ENCODE measurements around the gene KCNB1.

KCNB1 gene

DNA sequence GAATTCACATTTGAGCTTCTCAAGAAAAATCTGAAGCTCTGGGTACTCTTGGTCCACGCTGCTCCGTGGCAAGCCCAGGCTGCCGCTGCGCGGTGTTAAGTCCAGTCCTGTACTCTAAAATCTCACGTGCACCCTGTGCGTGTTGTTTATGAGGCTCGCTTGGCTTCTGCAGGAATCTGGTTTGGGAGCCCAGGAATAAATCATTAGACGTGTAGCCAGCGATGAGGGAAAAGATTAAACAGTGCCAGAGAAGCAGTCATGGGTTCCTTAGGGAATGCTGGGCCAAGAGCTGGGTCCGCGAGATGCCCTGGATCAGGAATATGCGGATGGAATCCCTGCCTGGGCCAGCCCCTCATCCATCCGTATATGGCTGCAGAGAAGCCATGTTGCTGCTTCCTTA, 87.3 kb downstream of the KCNB1 start:
- H3K27me3 ChIP-seq = no peaks in the 10 kb centered on the region
- TF ChIP-seq, protein P1, sequence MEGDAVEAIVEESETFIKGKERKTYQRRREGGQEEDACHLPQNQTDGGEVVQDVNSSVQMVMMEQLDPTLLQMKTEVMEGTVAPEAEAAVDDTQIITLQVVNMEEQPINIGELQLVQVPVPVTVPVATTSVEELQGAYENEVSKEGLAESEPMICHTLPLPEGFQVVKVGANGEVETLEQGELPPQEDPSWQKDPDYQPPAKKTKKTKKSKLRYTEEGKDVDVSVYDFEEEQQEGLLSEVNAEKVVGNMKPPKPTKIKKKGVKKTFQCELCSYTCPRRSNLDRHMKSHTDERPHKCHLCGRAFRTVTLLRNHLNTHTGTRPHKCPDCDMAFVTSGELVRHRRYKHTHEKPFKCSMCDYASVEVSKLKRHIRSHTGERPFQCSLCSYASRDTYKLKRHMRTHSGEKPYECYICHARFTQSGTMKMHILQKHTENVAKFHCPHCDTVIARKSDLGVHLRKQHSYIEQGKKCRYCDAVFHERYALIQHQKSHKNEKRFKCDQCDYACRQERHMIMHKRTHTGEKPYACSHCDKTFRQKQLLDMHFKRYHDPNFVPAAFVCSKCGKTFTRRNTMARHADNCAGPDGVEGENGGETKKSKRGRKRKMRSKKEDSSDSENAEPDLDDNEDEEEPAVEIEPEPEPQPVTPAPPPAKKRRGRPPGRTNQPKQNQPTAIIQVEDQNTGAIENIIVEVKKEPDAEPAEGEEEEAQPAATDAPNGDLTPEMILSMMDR (IDR thresholded peaks at IDR 0.05; ENCODE audit: low read depth, low read length) = no peak
- DNase-seq = peak; percentile 40

DNA sequence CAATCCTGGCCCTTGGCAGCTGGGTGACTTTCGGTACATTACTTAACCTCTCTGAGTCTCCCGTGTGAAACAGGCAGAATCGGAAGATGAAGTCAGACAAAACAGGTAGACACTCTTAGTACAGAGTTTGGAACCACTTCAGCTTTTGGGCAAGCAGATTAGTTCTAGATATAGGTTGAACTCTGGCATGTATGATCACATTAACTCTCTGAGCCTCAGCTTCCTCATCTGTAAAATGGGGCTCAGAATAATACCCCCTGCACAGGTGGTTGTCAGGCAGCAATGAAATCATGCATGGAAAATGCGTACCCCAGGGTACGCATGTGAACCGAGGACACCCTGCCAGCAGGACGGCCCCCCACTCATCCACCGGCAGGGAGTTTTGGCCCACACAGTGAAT, 87.7 kb downstream of the KCNB1 start:
- TF ChIP-seq, protein P1 (IDR thresholded peaks at IDR 0.05; ENCODE audit: low read depth, low read length) = no peak
- no peak for DNase-seq
- Histone ChIP-seq H3K4me3 (ENCODE audit: low read depth, low read length) (no peak overlapping the region), H3K27me3 (no peaks in the 10 kb centered on the region), H3K9me3 (no peaks in the 10 kb centered on the region), H3K4me1 (no peaks in the 10 kb centered on the region), H3K36me3 (no peaks in the 10 kb centered on the region)

More for the DNA sequence above, 87.3 kb downstream of the KCNB1 start:
- H3K9me3 ChIP-seq = no peaks in the 10 kb centered on the region
- no peak overlapping the region for H3K4me3 ChIP-seq (ENCODE audit: low read depth, low read length)
- H3K4me1 ChIP-seq = no peaks in the 10 kb centered on the region
- no peaks in the 10 kb centered on the region for H3K36me3 ChIP-seq

DNA sequence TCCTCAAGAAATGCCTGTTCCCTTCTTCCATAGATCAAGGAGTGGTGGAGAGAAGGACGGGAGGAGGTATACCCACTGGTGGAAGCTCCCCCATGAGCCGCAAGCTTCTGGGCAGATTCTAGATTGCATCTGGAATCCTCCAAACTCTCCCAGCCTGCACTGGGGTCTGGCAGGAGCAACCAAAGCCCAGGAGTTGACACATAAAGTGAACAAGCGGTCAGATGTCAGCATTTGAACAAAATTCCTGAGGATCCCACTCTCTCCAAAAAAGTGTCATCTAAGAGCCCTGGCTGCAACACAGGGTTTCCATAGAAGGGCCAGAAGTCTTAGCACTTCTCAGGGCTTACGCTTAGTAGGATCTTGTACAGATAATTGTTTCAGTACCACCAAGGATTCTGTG, 88.2 kb downstream of the KCNB1 start:
- Histone ChIP-seq H3K36me3 (no peaks in the 10 kb centered on the region), H3K27me3 (no peaks in the 10 kb centered on the region), H3K4me3 (ENCODE audit: low read depth, low read length) (no peak overlapping the region), H3K9me3 (no peaks in the 10 kb centered on the region), H3K4me1 (no peaks in the 10 kb centered on the region)
- no peak for DNase-seq
- TF ChIP-seq, protein P1 (IDR thresholded peaks at IDR 0.05; ENCODE audit: low read depth, low read length) = no peak

DNA sequence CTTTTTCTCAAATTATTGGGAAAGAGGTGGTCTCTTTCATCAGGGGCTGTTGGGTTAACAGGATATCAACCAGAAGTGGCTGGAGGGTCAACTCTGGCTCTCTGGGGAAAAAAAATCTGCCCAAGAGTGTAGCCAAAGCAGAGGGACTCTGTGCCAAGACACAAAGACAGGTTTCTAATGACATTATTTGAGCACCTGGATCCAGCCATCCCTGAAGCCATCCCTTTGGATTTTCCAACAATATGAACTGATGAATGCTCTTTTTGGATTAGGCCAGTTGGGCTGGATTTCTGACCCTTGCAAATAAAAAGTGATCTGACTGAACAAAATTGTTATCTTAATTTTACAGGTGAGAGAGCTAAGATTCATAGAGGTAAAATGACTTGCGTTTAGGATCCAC, 88.7 kb downstream of the KCNB1 start:
- no peak for DNase-seq
- Histone ChIP-seq H3K36me3 (no peaks in the 10 kb centered on the region), H3K4me1 (no peaks in the 10 kb centered on the region), H3K9me3 (no peaks in the 10 kb centered on the region), H3K27me3 (no peaks in the 10 kb centered on the region), H3K4me3 (ENCODE audit: low read depth, low read length) (no peak overlapping the region)
- TF ChIP-seq, protein P1 (IDR thresholded peaks at IDR 0.05; ENCODE audit: low read depth, low read length) = no peak

DNA sequence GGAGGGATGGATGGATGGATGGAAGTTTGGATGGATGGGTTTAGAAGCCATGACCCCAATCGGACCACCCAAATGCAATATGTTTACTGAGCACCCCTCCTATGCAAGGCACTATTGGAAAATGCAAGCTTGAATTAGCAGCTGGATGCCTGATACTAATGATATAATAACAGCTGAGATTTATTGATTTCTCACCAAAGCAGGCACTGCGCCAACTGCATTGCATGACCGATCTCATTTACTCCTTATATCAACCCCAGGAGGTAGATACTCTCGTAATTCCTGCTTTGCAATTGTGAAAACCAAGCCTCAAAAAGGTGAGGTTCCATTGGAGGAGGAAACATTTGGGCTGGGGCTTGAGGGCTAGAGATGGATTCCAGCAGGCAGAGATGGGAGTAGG, 89.7 kb downstream of the KCNB1 start:
- Histone ChIP-seq H3K27me3 (no peaks in the 10 kb centered on the region), H3K9me3 (no peaks in the 10 kb centered on the region), H3K4me1 (peaks cover 9% of the 10 kb centered on the region), H3K4me3 (ENCODE audit: low read depth, low read length) (no peak overlapping the region), H3K36me3 (no peaks in the 10 kb centered on the region)
- TF ChIP-seq, protein P1 (IDR thresholded peaks at IDR 0.05; ENCODE audit: low read depth, low read length) = no peak
- no peak for DNase-seq

DNA sequence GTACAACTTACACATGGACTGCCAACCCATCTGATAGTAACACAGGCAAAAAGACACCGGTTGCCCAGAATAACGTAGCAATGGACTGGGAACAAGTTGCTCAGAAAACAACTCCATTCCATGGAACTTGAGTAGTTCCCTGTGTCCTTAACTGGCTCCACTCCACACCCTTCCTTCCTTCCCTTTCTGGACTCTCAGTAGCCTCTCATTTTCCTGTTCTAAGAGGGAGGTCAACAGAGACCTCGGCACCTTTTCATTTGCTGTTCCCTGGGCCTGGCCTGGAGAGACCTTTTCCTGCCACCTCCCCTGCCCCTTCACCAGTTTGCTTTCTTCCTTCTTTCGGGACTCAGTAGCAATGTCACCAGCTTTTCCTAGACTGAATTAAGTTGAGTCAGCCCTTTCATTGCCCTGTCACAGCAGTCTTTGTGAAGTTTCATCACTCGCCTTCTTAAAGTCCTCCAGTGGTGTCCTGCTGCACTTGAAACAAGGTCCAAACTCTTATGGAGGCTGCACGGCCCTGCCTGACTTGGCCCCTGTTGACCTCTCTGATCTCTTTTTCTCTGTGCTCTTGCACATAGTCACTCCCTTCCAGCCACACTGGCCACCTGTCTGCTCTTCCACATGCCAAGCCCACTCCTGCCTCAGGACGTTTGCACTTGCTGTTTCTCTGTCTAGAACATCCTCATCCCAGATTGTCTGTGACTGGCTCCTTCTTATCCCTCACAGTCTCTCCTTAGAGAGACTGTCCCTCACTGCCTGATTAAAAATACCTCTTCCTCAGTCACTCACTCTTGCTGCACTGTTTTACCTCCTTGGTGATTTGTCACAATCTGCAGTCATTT, 90.8 kb downstream of the KCNB1 start:
- Histone ChIP-seq H3K4me3 (ENCODE audit: low read depth, low read length) (no peak overlapping the region), H3K4me1 (peaks cover 16% of the 10 kb centered on the region)

More for the DNA sequence above, 90.8 kb downstream of the KCNB1 start:
- Histone ChIP-seq H3K36me3 (no peaks in the 10 kb centered on the region), H3K9me3 (no peaks in the 10 kb centered on the region), H3K27me3 (no peaks in the 10 kb centered on the region)
- TF ChIP-seq, protein P1 (IDR thresholded peaks at IDR 0.05; ENCODE audit: low read depth, low read length) = no peak
- no peak for DNase-seq
